ENCODE measurements around the gene PLXNB1. TPM values are rescaled to one million over a fixed set of nuclear protein-coding genes. Genes with fewer than 3 reads are reported as not detected.

Gene PLXNB1
- polyA plus RNA-seq, 1 donor, result 121 TPM

DNA sequence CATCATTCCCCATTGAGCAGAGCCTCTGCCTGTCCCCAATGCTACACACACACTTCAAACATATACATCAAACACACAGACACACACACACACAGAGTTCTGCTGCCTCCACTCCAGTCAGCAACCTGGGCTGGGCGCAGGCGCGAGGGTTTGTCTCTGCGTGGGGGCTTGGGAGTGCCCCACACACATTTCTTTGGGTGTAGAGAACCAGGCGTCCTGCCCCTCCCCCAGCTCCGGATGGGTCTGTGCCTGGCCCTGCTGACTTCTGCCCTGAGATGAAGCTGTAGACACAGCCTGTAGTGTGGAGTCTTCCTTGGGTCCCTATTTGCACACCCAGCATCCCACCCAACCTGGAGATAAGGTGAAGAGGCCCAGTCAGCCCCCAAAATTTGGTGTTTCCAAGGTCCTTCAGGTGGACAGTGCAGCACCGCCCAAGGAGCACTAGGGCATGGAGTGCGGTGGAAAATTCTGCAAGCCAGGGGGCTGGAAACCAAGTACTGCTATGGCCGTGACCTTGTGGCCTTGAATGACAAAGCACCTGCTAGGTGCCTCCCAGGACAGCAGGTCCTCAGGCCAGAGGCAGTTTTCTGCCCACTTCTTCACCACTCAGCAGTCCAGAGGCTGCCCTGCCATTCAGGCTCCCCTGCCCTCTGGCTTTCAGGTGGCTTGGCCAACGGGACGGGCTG, 31.0 kb downstream of the PLXNB1 start:
- no CpG with 5 or more reads among the region's 11 CpGs for WGBS (ENCODE audit: insufficient coverage, low lambda C conversion rate)

DNA sequence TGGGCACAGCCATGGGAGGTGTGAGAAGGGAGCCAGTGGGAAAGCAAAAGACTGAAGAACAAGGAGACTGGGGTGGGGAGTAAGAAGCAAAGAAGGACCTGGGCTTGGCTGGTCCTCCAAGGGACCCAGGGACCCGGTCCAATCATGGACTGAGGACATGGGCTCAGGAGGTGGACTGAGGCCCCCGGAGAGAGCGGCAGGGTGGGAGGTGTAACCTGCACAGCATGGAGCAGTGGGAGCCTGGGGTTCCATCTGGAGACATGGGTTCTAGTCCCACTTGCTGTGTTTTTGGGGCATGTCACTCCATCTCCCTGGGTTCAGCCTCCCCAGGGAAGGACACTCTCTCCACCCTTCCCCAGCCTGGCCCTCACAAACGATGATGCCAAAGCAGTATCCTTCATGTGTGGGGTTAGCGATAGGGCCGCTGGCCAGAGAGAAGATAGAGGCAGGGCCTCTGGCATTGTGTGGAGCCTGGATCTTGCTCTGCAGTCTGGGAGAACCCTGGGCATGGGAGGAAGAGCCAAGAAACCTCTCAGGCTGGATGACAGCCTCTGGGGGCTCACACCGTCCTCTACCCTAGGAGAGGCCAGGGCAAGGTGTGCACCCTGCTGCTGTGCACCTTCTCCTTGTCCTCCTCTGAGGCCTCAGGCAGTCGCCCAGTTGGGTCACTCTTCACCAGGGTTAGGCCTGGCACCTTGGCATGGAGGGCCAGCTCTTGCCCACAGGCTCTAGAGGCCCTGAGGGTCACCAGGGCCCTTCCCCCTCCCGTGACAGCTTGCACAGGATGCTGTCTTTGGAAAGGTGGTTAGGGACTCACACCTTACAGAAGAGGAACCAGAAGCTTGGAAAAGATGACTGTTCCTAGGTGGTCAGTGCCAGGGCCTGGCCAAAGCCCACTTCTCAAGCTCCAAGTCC, 31.9 kb downstream of the PLXNB1 start:
- H3K4me3 ChIP-seq (ENCODE audit: low read length), result no peak overlapping the region
- peaks cover 4% of the 10 kb centered on the region for H3K27me3 ChIP-seq (ENCODE audit: control insufficient read depth, insufficient read depth, low read length)
- no peaks in the 10 kb centered on the region for H3K4me1 ChIP-seq (ENCODE audit: control insufficient read depth, insufficient read depth, low read length)
- DNase-seq, result no peak
- no peaks in the 10 kb centered on the region for H3K9me3 ChIP-seq (ENCODE audit: control insufficient read depth, low read depth, low read length)
- H3K27ac ChIP-seq (ENCODE audit: low read length), result no peak overlapping the region
- peaks cover 5% of the 10 kb centered on the region for H3K36me3 ChIP-seq (ENCODE audit: control insufficient read depth, insufficient read depth, low read length)
- WGBS (ENCODE audit: insufficient coverage, low lambda C conversion rate), result no CpG with 5 or more reads among the region's 9 CpGs

More for the DNA sequence above, 31.0 kb downstream of the PLXNB1 start:
- Histone ChIP-seq H3K9me3 (ENCODE audit: control insufficient read depth, low read depth, low read length) (no peaks in the 10 kb centered on the region), H3K4me1 (ENCODE audit: control insufficient read depth, insufficient read depth, low read length) (no peaks in the 10 kb centered on the region), H3K4me3 (ENCODE audit: low read length) (no peak overlapping the region), H3K36me3 (ENCODE audit: control insufficient read depth, insufficient read depth, low read length) (peaks cover 13% of the 10 kb centered on the region), H3K27me3 (ENCODE audit: control insufficient read depth, insufficient read depth, low read length) (peaks cover 4% of the 10 kb centered on the region), H3K27ac (ENCODE audit: low read length) (no peak overlapping the region)
- no peak for DNase-seq

DNA sequence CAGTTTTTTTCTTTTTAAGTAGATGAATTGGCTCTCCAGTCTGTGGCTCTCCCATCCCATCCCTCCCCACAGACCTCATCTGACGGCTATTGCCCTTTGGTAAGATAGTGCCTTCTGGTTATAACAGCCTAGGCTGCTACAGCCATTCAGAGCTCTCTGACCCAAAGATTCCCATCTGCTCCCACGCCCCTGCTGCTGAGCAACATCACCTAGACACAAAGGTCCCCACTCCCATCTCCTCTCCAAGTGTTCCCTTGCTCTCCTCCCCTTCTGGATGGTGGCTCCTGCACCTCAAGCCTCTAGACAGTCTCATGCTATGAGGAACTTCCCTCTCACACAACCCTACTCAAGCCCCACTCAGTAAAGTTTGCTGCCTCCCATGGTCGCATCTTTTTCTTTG, 34.2 kb downstream of the PLXNB1 start:
- no CpG with 5 or more reads among the region's 3 CpGs for WGBS (ENCODE audit: insufficient coverage, low lambda C conversion rate)

DNA sequence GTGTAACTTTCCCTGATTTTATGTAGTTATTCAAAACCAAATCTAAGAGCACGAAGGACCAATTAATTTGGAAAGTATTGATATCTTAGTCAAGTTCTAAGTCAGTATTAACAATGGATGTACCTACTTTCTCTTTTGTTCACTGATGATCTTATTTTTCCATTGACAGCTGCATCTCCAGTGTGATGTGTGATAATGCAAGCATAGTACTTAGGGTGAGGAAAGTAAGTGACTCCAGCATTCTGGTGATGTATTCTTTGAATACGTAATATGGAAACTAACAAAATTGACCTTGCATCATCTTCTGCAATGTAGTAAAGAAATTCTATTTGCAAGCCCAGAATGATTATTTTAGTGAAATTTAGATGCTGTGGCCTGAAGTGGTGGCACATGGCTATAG, 35.5 kb downstream of the PLXNB1 start:
- H3K4me1 ChIP-seq (ENCODE audit: control insufficient read depth, insufficient read depth, low read length), result no peaks in the 10 kb centered on the region
- H3K36me3 ChIP-seq (ENCODE audit: control insufficient read depth, insufficient read depth, low read length), result no peaks in the 10 kb centered on the region
- H3K9me3 ChIP-seq (ENCODE audit: control insufficient read depth, low read depth, low read length), result no peaks in the 10 kb centered on the region
- H3K27me3 ChIP-seq (ENCODE audit: control insufficient read depth, insufficient read depth, low read length), result peaks cover 4% of the 10 kb centered on the region
- no peak overlapping the region for H3K27ac ChIP-seq (ENCODE audit: low read length)
- no peak overlapping the region for H3K4me3 ChIP-seq (ENCODE audit: low read length)
- no peak for DNase-seq
- no CpG with 5 or more reads among the region's 2 CpGs for WGBS (ENCODE audit: insufficient coverage, low lambda C conversion rate)

More for the DNA sequence above, 34.2 kb downstream of the PLXNB1 start:
- H3K27ac ChIP-seq (ENCODE audit: low read length), result no peak overlapping the region
- no peaks in the 10 kb centered on the region for H3K9me3 ChIP-seq (ENCODE audit: control insufficient read depth, low read depth, low read length)
- no peaks in the 10 kb centered on the region for H3K4me1 ChIP-seq (ENCODE audit: control insufficient read depth, insufficient read depth, low read length)
- no peaks in the 10 kb centered on the region for H3K36me3 ChIP-seq (ENCODE audit: control insufficient read depth, insufficient read depth, low read length)
- H3K4me3 ChIP-seq (ENCODE audit: low read length), result no peak overlapping the region
- H3K27me3 ChIP-seq (ENCODE audit: control insufficient read depth, insufficient read depth, low read length), result peaks cover 4% of the 10 kb centered on the region
- no peak for DNase-seq

DNA sequence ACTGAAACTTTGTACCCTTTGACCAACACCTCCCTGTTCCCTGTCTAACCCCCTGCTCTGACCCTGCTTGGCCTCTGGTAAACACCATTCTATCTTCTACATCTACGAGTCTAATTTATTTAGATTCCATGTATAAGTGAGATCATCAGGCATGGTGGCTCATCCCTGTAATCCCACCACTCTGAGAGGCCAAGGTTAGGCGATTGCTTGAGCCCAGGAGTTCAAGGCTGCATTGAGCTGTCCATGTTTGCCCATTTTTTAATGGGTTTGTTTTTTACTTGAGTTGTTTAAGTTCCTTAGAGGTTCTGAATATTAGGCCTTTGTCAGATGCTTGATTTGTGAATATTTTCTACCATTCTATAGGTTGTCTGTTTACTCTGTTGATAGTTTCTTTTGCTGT, 40.9 kb downstream of the PLXNB1 start:
- no peak for DNase-seq
- Histone ChIP-seq H3K4me3 (ENCODE audit: low read length) (no peak overlapping the region), H3K27ac (ENCODE audit: low read length) (no peak overlapping the region), H3K36me3 (ENCODE audit: control insufficient read depth, insufficient read depth, low read length) (no peaks in the 10 kb centered on the region), H3K9me3 (ENCODE audit: control insufficient read depth, low read depth, low read length) (no peaks in the 10 kb centered on the region), H3K27me3 (ENCODE audit: control insufficient read depth, insufficient read depth, low read length) (no peaks in the 10 kb centered on the region), H3K4me1 (ENCODE audit: control insufficient read depth, insufficient read depth, low read length) (no peaks in the 10 kb centered on the region)
- 80% methylated on average over 1 of the region's 2 CpGs for WGBS (ENCODE audit: insufficient coverage, low lambda C conversion rate)

DNA sequence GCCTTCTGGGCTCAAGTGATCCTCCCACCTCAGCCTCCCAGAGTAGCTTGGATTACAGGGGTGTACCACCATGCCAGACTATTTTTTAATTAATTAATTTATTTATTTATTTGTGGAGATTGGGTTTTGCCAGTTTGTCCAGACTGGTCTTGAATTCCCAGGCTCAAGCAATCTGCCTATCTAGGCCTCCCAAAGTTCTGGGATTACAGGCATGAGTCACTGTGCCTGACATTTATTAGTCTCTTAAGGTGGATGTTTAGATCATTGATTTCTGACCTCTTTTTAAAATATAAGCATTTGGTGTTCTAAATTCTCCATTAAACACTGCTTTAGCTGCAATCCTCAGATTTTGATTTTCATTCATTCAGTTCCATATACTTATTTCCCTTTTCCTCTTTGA, 42.3 kb downstream of the PLXNB1 start:
- Histone ChIP-seq H3K9me3 (ENCODE audit: control insufficient read depth, low read depth, low read length) (no peaks in the 10 kb centered on the region), H3K27ac (ENCODE audit: low read length) (no peak overlapping the region), H3K4me1 (ENCODE audit: control insufficient read depth, insufficient read depth, low read length) (no peaks in the 10 kb centered on the region), H3K36me3 (ENCODE audit: control insufficient read depth, insufficient read depth, low read length) (no peaks in the 10 kb centered on the region), H3K4me3 (ENCODE audit: low read length) (no peak overlapping the region), H3K27me3 (ENCODE audit: control insufficient read depth, insufficient read depth, low read length) (no peaks in the 10 kb centered on the region)
- no peak for DNase-seq

DNA sequence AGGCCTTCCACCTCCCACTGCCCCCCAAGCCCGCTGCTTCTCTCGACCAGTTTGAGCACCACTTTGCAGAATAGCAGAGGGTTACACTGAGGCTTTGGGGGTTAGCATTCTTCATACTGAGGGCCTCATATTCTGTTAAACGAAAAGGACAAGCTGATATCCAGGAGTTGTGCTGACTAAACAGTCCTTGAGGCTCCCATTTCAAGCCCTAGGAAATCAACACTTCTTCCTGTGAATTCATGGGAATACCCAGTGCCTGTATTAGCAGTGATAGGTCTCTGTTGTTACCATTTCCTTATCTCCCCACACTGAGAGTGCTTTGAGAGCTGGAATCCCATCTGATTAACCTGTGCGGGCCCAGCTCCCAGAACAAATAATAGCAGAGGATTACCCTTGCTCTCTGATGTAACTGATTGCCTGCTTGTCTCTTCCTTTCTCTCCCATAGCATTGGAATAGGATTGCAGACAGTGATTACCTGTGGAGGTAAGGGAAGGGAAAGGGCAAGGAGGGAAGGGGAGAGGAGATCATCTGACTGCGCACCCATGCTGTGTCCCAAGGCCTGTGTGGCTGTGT, 56.9 kb downstream of the PLXNB1 start:
- no CpG with 5 or more reads among the region's 5 CpGs for WGBS (ENCODE audit: insufficient coverage, low lambda C conversion rate)
- no peak overlapping the region for H3K4me3 ChIP-seq (ENCODE audit: low read length)
- H3K27me3 ChIP-seq (ENCODE audit: control insufficient read depth, insufficient read depth, low read length), result no peaks in the 10 kb centered on the region
- no peak overlapping the region for H3K27ac ChIP-seq (ENCODE audit: low read length)
- H3K36me3 ChIP-seq (ENCODE audit: control insufficient read depth, insufficient read depth, low read length), result no peaks in the 10 kb centered on the region
- H3K4me1 ChIP-seq (ENCODE audit: control insufficient read depth, insufficient read depth, low read length), result peaks cover 4% of the 10 kb centered on the region
- DNase-seq, result no peak
- no peaks in the 10 kb centered on the region for H3K9me3 ChIP-seq (ENCODE audit: control insufficient read depth, low read depth, low read length)

DNA sequence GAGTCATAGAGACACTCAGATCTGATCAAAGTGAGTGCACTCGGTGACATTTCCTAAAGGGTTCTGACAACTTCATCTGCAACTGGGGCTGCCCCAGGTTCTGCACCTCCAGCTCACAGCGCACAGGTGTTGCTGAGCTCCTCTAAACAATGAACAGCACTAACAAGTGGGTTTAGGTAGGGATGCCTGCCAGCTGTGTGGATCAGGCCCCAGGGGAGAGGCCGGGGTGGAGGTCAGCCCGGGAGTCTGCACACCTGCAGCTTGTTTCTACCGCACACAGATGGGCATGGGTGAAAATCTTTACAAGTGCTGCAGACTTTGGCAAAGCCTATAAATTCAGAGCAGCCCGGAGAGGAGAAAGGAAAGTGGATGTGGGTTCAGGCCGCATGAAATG, 57.5 kb downstream of the PLXNB1 start:
- no peak for DNase-seq
- no peaks in the 10 kb centered on the region for H3K27me3 ChIP-seq (ENCODE audit: control insufficient read depth, insufficient read depth, low read length)
- no peak overlapping the region for H3K4me3 ChIP-seq (ENCODE audit: low read length)
- peaks cover 4% of the 10 kb centered on the region for H3K4me1 ChIP-seq (ENCODE audit: control insufficient read depth, insufficient read depth, low read length)
- H3K27ac ChIP-seq (ENCODE audit: low read length), result no peak overlapping the region
- no CpG with 5 or more reads among the region's 7 CpGs for WGBS (ENCODE audit: insufficient coverage, low lambda C conversion rate)
- no peaks in the 10 kb centered on the region for H3K9me3 ChIP-seq (ENCODE audit: control insufficient read depth, low read depth, low read length)
- H3K36me3 ChIP-seq (ENCODE audit: control insufficient read depth, insufficient read depth, low read length), result no peaks in the 10 kb centered on the region

DNA sequence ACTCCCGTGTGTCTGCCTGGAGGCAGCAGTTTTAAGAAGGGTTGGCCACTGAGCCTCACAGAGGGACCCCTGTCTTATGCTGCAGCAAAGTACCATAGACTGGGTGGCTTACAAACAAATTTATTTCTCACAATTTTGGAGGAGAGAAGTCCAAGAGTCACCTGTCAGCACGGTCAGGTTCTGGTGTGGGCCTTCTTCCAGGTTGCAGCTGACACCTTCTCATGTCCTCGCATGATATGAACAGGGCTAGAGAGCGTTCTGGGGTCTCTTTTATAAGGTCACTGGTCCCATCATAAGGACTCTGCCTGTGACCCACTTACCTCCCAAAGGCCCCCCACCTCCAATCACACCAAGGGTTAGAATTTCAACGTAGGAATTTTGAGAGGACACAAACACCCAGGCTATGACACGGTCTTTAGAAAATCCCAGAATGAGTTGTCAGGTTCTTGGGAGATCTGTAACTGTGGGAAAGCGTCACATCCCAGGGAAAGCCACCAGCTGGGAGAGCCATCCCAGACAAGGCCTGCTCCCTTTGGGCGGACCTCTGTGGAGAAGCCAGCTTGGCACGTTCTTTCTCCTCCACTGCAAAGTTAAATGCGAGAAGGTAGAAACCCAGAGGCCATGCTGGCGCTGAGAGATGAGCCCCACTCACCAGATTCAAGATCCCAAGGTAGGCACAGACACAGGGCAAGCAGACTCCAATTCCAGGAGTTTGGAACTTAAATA, 58.1 kb downstream of the PLXNB1 start, which contains the start of gene FBXW12:
TSS of gene FBXW12 (plus strand) at position 569 of the 726 bp plus-strand sequence. CDS start 549 bp downstream, outside the sequence.
- no peaks in the 10 kb centered on the region for H3K27me3 ChIP-seq (ENCODE audit: control insufficient read depth, insufficient read depth, low read length)
- H3K9me3 ChIP-seq (ENCODE audit: control insufficient read depth, low read depth, low read length), result no peaks in the 10 kb centered on the region
- no peaks in the 10 kb centered on the region for H3K36me3 ChIP-seq (ENCODE audit: control insufficient read depth, insufficient read depth, low read length)
- H3K27ac ChIP-seq (ENCODE audit: low read length), result no peak within 1 kb of the TSS
- H3K4me1 ChIP-seq (ENCODE audit: control insufficient read depth, insufficient read depth, low read length), result peaks cover 4% of the 10 kb centered on the region
- H3K4me3 ChIP-seq (ENCODE audit: low read length), result no peak within 1 kb of the TSS
- DNase-seq, result no peak
- WGBS (ENCODE audit: insufficient coverage, low lambda C conversion rate), result 88% methylated on average over 2 of the region's 11 CpGs

DNA sequence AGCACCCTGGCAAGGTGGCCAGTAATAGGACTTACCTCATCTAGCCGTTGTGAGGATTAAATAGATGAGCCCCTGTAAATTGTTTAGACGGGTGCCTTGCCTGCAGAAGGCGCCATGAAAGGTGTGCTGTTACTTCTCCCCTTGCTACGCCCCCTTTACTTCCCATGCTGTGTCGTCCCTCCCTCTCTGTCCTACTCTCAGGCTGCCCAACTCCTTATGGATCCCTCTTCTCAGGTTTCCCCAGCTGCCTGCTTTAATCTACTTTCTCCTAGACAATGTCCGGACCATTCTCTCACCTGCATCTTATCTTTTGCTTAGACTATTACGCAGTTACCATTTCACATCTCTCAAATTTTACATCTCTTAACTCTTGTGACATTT, 59.6 kb downstream of the PLXNB1 start:
- no peaks in the 10 kb centered on the region for H3K36me3 ChIP-seq (ENCODE audit: control insufficient read depth, insufficient read depth, low read length)
- 89% methylated on average over 2 of the region's 7 CpGs for WGBS (ENCODE audit: insufficient coverage, low lambda C conversion rate)
- H3K4me1 ChIP-seq (ENCODE audit: control insufficient read depth, insufficient read depth, low read length), result peaks cover 4% of the 10 kb centered on the region
- no peak overlapping the region for H3K4me3 ChIP-seq (ENCODE audit: low read length)
- DNase-seq, result no peak
- H3K9me3 ChIP-seq (ENCODE audit: control insufficient read depth, low read depth, low read length), result no peaks in the 10 kb centered on the region
- no peaks in the 10 kb centered on the region for H3K27me3 ChIP-seq (ENCODE audit: control insufficient read depth, insufficient read depth, low read length)
- no peak overlapping the region for H3K27ac ChIP-seq (ENCODE audit: low read length)

Data from large intestine (tissue), 3 donors.